ENCODE results near the gene PRKCB.
A peak's percentile ranks its signal among the peaks of the same experiment; 100 is the strongest.

Gene PRKCB

GRCh38 chr16:23836404-23837311, 875 bp downstream of the PRKCB start:
- no peak for DNase-seq

- DNase-seq, result no peak
These were observed 1.9 kb downstream of the PRKCB start for GRCh38 chr16:23837553-23838308.

GRCh38 chr16:23838485-23839142, 2.8 kb downstream of the PRKCB start:
- DNase-seq, result no peak

- DNase-seq, result no peak
These were observed 4.5 kb downstream of the PRKCB start for GRCh38 chr16:23840310-23840709.

GRCh38 chr16:23842137-23842600, 6.4 kb downstream of the PRKCB start:
- no peak for DNase-seq

GRCh38 chr16:23843143-23843542, 7.4 kb downstream of the PRKCB start:
- DNase-seq, result no peak

- DNase-seq, result no peak
These were observed 11.5 kb downstream of the PRKCB start for GRCh38 chr16:23847251-23847650.

GRCh38 chr16:23847948-23848347, 12.2 kb downstream of the PRKCB start:
- no peak for DNase-seq

- DNase-seq, result no peak
These were observed 13.2 kb downstream of the PRKCB start for GRCh38 chr16:23848958-23849357.

- peak; percentile 35 for DNase-seq
These were observed 17.2 kb downstream of the PRKCB start for GRCh38 chr16:23852794-23853562.

- no peak for DNase-seq
These were observed 19.2 kb downstream of the PRKCB start for GRCh38 chr16:23855010-23855409.

GRCh38 chr16:23856251-23856709, 20.5 kb downstream of the PRKCB start:
- no peak for DNase-seq

GRCh38 chr16:23857256-23857880, 21.6 kb downstream of the PRKCB start:
- DNase-seq, result no peak

GRCh38 chr16:23857881-23858269, 22.1 kb downstream of the PRKCB start:
- DNase-seq, result no peak

- DNase-seq, result no peak
These were observed 22.8 kb downstream of the PRKCB start for GRCh38 chr16:23858542-23858941.

- DNase-seq, result no peak
These were observed 24.0 kb downstream of the PRKCB start for GRCh38 chr16:23859713-23860269.

- no peak for DNase-seq
These were observed 26.1 kb downstream of the PRKCB start for GRCh38 chr16:23861874-23862273.

- no peak for DNase-seq
These were observed 26.8 kb downstream of the PRKCB start for GRCh38 chr16:23862556-23862955.

- DNase-seq, result no peak
These were observed 28.0 kb downstream of the PRKCB start for GRCh38 chr16:23863511-23864422.

GRCh38 chr16:23865853-23866252, 30.1 kb downstream of the PRKCB start:
- DNase-seq, result no peak

- no peak for DNase-seq
These were observed 30.8 kb downstream of the PRKCB start for GRCh38 chr16:23866621-23867020.

Data from femur (tissue), 1 donor.